Stimulated activated CD4-positive, alpha-beta T cell treated with anti-CD3 and anti-CD28 coated beads, Interleukin-12 subunit alpha, Interleukin-12 subunit beta, amount 100 ng/mL, for 24 hours (primary cell): Measurements from ENCODE around the gene RPL35A.
"Not testable (repeated sequence)": the region's sequence is repeated elsewhere in the genome, so short reads cannot be mapped to it uniquely, and the experiment has no call there.

ENCODE experiments used
- DNase-seq, 2 experiments: peaks; one replicate each; pipeline ENCODE4 v3.0.0-alpha.2; 2020; ENCODE audit warnings: low read depth in 2 of 2

The RPL35A gene

DNA sequence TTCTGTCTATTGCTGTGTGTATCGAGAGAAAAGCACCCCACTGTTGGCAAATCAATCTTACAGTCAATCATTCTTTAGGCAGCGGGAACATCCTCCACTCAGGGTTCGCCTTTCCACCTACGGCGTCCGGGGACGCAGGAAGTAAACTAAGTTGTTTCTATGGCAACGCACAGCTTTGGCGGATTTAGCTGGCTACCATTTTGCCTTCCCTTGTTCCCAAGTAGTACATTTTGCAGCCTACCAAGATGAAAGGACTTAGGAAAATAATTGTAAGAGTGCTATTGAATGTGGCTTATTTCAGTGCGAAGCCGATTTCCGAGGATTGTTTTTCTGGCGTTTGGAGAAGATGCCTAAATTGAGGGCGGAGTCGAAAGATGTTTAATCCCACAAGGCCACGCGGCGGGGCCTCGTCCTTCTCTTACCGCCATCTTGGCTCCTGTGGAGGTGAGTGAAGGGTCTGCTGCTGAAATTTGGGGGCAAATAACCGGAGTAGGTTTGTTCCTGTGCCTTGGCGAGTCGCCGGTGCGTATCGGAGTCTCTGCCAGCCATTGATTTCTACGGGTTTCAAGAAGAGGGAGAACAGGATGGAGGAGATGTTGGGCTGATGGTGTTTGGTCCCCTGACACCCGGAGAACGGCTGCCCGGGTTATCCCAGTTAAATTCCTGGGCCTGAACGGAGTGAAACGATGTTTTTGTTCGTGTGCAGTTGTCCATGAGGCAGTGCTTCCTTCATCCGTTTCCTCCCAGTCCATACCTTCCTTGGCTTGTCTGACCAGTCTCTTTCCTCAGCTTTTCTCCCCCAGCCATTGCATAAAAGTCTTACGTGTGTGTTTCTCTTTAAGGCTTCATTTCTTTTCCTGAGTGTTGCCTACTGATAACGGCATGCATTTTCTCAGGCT lies at the start of gene RPL35A:
RPL35A (plus strand) TSS at position 413 of the 899 bp plus-strand sequence. CDS start 778 bp downstream, outside the sequence.
- DNase-seq = peak; percentile 65 to 74

DNA sequence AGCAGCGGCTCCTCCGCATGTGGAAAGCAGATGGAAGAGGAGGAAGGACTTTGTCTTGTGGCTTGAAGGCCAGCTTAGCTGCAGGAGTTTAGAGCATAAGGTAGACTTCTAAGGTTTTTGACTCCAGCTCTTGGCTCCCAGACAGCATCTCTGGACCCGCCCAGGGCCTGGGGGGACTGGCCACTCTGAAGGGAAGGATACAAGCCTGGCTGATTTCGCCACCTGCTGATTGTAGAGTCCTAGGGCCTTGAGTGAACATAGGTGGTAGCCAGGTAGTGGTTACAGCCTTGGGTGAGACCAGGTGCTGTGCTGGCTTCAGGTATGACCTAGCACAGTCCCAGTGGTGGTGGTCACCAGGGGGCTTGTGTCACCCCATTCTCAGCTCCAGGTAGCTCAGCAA lies 48.4 kb upstream of the RPL35A start:
- DNase-seq = no peak

DNA sequence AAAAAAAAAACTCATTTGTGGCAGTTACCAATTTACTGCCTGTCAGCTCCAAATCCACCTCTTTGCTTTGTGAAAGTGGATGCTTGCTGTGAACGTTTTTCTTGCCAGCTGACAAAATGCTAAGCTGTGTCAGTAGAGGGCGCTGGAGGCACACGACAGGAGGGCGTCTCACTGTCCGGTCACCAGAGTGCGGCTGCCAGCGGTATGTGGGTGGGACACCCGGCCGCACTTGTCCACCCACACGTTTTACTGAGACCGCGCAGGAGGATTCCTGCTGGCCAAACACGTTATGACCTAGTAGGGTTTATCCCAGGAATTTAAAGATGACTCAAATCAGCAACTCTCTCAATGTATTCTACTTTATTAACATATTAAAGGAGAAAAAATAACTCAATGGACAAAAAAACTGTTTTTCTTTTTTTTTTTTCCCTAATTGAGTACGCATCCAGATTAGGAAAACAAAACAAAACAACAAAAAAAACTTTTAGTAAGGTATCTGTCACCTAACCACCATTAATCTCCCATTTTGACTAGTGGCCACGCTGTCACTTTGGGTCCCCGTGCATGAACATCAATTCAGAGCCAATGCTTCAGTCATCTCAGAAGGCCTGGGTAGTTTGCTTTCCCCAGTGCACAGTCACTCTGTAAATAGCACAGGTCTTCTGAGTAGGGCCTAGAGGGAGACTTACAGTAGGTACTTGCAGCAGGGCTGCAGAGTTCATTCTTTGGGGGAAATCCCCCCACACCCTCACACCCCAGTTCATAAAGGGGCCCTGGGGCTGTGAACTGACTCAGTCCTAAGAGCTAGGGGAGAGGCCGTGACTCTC lies 43.8 kb upstream of the RPL35A start:
- peak; percentile 64 to 79 for DNase-seq

DNA sequence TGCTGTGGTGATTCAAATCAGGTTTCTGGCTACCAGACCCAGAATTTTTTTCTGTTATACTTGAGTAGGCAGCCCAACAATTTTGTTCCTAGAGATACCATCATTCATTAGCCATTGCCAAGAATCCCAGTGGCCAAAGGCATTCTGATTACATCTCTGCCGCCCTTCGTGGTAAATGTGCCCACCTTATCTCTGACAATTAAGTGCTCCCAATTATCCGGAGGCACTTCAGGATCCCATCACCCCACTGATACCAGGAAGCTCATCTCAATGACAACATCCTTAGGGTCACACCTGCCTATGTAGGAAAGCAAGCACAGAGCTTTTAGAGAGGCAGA lies 43.2 kb upstream of the RPL35A start:
- DNase-seq = no peak

DNA sequence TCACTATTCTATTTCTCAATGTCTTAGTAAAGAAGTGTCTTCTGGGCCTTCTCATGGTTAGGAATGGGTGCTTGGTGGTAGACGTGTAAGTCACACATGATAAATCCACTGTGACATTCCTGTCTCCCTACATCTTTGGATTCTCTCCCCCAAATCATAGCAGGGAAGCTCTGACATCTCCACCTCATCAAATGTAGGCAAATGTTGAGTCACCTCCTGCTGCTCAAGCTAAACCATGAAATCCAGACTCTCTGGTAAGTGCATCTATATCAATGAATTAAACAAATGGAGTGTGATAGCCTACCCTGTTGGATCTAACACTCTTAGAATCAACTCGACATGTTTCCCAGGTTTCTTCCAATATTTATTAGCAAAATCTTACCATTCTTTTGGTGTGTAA lies 42.8 kb upstream of the RPL35A start:
- DNase-seq = no peak

DNA sequence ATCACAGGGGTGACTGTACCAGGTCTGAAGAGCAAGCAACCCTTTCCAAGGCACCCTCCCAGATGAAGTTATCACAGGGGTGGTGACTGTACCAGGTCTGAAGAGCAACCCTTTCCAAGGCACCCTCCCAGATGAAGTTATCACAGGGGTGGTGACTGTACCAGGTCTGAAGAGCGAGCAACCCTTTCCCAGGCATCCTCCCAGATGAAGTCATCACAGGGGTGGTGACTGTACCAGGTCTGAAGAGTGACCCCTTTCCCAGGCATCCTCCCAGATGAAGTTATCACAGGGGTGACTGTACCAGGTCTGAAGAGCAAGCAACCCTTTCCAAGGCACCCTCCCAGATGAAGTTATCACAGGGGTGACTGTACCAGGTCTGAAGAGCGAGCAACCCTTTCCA lies 41.4 kb upstream of the RPL35A start:
- DNase-seq = not testable (repeated sequence)

DNA sequence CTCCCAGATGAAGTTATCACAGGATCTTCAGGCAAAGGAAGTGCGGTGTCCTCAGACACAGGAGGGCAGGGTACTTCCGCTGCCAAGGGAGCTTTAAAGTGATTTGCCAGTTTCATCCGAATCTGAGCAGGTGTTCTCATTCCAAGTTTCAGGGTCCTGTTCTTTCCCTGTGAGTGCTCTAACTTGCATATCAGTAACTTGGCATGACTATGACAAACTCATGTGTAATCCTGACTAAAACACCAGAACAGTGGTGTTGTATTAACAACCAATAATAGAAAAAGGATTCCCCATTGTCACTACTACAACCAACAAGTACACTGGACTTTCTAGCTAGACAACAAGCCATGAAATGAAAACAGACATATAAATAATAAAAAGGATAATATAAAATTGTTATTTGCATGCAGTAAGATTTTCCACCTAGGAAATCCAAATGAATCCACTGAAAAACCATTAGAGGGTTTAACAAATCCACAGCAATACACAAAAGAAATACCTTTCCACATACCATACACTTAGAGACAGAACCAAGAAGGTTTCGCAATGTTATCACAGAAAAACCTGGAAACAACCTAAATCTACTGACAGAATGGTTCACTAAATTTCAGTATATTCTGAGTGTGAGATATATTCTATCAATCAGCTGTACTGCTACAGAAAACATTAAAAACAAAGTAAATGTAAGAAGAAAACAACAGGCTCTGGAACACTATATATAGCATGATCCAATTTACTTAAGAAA lies 40.9 kb upstream of the RPL35A start:
- DNase-seq = no peak

DNA sequence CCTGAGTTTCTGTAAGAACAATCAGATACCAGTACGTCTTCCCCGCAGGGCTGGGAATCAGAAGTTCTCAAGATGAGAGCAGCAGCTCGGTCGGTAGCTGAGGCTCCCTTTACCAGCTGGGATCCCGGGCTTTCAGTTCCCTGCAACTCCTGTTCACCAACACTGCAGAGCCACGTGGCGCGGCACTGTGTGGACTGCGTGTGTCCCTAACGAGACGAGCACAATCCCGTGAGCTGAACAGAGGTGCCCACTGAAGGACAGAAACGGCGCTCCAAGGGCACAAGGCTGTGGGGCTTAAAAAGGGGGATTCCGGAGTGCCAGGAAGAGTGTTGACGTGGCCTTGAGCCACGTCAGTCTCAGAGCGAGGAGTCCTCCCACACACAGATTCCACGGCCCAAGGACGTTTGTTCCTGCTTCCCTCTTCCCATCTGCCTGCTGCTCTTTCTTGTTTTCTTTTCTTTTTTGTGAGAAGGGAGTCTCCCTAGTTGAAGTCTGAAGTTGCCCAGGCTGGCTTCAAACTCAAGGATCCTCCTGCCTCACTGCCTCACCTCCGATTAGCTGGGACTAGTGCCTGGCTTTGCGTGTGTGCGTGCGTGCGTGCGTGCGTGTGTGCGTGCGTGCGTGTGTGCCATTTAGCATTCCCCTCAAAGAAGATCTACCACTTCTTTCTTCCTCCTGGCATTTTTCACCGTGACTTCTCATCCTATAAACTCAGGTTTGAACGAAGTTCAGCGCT lies 37.1 kb upstream of the RPL35A start:
- DNase-seq = no peak

DNA sequence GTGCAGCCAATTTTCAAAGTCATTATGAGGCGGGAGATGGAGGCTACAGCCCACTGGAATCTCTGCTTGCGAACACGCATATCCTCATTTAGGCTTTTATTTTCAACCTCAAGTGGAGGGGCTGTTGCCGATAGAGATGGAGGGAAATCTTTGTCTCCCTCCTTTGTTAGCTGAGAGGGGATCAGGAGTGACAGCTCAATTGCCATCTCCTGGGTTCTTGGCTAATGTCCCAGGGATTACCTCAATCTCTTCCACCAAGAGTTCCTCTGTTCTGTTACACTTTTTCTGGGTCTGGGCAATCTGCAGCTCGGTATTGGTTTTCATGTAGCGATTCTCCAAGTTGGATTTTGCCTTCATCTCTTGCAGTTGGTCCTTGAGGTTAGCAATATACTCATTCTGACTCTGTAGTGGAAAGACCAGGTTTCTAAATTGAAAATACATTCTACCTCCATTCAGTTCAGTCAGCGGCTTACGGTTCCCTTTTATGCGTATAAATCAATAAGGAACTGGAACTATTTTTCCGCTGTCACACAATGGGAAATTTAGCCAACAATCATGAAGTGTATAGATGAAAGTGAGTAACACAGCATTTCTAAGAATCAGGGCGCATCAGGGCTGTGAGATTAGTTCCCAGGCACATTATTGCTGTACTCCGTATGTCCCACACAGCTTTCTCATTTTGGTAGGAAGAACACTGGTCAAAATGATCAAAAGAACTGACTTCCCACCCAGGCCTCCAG lies 36.2 kb upstream of the RPL35A start:
- no peak for DNase-seq

DNA sequence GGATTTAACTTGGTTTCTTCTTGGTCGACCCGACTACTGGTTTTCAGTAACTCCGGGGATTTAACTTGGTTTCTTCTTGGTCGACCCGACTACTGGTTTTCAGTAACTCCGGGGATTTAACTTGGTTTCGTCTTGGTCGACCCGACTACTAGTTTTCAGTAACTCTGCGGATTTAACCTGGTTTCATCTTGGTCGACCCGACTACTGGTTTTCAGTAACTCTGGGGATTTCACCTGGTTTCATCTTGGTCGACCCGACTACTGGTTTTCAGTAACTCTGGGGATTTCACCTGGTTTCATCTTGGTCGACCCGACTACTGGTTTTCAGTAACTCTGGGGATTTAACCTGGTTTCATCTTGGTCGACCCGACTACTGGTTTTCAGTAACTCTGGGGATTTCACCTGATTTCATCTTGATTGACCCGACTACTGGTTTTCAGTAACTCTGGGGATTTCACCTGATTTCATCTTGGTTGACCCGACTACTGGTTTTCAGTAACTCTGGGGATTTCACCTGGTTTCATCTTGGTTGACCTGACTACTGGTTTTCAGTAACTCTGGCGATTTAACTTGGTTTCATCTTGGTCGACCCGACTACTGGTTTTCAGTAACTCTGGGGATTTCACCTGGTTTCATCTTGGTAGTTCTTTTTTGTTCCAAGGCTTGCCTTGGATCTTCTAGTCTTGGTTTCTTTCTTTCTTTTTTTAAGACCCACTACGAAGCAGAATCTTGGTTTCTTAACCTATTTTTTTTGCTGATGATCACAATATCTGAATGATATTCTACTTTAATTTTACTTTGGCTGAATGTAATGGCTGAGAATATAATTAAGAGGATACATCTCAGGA lies 28.3 kb upstream of the RPL35A start:
- not testable (repeated sequence) for DNase-seq

DNA sequence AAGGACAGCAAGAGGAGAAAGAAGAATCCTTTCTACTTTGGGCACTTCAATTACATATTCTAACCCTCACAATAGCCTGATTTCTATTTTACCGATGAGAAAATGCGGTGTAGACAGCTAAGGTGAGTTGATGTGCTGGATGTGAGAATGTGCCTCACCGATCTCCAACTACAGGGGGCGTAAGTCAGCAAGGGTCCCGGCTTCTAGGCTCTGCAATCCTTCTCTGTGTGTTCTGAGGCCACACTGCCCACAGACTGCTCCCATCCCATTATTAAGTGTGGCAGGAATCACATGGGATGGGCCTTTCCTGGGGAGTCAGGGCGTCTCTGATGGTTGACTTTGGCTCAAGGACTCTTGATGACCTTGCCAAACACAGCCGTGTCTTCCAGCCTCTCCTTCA lies 23.6 kb upstream of the RPL35A start:
- DNase-seq = no peak

DNA sequence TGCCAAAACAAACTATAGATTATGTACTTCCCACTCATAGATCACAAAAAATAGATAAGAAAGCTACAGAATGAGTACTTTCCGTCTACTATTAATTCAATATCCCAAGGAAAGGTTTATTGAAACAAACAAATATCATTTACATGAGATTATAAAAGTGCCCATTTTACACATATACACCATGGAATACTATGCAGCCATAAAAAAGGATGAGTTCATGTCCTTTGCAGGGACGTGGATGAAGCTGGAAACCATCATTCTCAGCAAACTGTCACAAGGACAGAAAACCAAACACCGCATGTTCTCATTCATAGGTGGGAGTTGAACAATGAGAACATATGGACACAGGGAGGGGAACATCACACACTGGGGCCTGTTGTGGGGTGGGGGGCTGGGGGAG lies 22.4 kb upstream of the RPL35A start:
- not testable (repeated sequence) for DNase-seq

DNA sequence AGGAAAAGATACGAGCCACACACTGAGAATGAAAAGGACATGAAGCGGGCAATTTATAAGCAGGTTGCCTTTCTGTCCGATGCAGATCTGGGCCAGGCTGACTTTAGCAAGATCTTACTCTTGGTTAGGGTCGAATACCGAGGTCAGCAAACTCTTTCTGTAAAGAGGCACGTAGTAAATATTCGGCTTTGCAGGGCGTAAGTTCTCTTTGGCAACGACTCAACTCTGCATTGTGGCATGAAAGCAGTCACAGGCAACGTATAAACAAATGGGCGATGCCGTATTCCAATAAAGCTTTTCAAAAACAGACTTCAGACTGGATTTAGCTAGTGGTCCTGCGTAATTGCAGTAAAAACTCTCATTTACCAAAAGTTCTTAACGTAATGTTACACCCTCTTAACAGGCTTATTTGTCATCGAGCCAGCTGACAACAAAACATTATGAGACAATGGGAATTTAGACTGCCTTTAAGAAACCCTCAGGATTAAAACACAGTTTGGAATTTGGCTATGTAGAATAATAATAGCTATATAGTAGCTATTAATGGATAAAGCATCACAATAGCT lies 13.1 kb upstream of the RPL35A start:
- DNase-seq = no peak

DNA sequence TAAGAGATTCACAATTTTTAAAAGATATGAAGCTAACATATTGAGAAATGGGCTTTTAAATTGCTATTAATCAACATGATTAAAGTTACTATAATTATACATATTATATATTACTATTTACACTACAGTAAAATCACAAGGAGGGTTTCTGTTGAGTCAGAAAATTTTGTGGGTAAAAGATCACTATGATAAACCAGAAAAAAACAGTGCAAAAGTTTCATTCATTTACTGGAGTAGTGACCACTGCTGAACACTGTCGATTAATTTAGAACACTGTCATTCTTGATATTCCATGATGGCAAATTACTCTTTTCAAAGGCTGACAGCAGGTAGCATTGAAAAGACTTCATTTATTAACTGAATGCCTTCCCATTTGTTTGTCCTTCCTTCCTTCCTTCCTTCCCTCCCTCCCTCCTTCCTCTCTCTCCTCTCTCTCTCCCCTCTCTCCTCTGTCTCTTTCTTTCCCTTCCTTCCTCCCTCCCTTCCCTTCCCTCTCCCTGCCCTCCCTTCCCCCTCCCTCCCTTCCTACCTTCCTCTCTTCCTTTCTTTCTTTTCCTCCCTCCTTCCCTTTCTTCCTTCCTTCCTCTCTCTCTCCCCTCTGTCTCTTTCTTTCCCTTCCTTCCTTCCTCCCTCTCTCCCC lies 9.1 kb upstream of the RPL35A start:
- DNase-seq = no peak

DNA sequence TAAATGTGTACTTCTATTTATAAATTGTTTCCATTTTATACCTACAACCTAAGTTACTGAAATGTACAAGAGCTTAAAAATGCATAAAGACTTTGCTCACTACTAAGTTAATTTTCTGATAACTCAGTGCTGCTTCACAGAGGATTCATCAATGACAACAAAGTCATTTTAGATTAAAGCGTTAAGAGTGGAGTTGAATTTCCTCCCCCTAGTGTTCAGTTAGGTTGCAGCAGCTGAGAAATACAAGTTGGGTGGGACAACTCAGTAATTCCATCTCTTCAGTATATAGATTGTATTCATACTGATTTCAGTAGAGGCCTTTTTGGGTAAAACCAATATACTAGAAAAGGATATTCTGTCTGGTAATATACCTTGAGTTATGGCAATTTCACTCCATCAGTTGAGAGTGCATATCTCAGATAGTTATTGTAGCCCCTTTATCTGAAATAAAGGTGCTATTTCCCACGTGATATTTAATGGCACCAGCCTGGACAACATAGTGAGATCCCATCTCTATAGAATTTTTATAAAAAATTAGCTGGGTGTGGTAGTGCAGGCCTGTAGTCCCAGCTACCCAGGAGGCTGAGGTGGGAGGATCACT lies 6.9 kb upstream of the RPL35A start:
- DNase-seq = no peak

DNA sequence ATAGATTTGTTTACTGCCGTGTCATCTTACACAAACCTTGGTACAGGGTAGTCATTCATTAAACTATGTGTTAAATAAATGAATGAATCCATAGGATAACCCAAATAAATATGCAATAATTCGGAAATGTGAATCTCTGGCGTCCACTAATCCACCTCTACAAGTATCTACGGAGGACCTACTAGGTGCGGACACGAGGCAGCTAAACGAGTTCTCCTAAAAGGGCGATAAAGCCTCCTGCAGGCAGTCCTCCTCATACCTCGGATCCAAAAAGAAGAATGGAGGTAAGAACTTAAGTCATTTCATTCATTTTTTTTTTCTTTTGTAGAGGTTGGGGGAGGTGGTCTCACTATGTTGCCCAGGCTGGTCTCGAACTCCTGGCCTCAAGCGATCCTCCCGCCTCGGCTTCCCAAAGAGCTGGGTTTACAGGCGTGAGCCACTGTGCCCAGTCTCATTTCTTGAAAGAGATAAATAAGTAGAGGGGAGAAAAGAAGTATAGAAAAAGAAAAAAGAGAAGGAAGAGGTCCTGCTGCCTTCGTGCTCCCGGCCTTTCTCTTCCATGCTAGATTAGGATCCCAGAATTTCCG lies 706 bp upstream of the RPL35A start:
- no peak for DNase-seq

DNA sequence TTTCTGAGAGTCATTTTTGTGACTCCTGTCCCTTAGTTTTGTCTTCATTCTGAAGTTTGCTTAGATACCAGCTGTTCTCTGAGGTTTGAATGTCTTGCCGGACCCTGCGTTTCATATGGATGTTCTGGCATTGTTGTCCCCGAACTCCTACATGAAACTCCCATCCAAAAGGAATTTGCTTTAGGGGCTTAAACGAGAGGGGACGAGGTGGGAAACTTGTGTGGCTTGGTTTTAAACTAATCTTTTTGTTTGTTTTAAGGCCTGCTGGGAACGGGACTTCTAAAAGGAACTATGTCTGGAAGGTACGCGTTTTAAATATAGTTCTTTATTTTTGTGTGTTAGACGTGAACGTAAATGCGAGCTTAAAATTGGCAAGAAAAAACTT lies 679 bp downstream of the RPL35A start:
- no peak for DNase-seq

DNA sequence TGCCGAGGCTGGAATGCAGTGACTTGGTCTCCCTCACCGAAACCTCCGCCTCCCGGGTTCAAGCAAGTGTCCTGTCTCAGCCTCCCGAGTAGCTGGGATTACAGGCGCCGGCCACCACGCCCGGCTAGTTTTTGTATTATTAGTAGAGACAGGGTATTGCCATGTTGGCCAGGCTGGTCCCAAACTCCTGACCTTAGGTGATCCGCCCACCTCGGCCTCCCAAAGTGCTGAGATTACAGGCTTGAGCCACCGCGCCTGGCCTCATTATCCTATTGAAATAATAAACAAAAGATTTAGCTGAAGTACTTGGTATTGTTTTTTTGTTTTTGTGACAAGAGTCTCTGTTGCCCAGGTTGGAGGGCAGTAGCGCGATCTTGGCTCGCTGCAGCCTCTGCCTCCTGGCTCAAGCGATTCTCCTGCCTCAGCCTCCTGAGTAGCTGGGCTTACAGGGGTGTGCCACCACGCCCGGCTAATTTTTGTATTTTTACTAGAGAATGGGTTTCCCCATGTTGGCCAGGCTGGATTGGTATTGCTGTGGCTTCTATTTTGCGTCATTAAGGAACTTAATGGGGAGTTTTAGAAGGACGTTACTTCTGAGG lies 1.5 kb downstream of the RPL35A start:
- DNase-seq = no peak
